Osteoblast (primary cell): ENCODE data around the gene SLC30A10. TPM values are rescaled to one million over a fixed set of nuclear protein-coding genes. Genes with fewer than 3 reads are reported as not detected.

Experiments
- DNase-seq: peaks from one replicate; pipeline ENCODE4 v3.0.0; 2011; ENCODE audit warnings: low spot score, mixed read lengths; ENCODE audit not compliant: insufficient read length; ENCODE audit errors: missing footprints
- H2AFZ ChIP-seq: 2 replicates; pipeline ENCODE4 v1.6.0; 2011; ENCODE audit warnings: mild to moderate bottlenecking, low read length
- H3K27ac ChIP-seq: 2 replicates; pipeline ENCODE4 v1.5.1; 2011; ENCODE audit warnings: mild to moderate bottlenecking, low read depth, low read length, moderate library complexity
- H3K27me3 ChIP-seq: 2 replicates; pipeline ENCODE4 v1.6.0; 2012; ENCODE audit warnings: mild to moderate bottlenecking, control low read depth, inconsistent platforms, low read length, moderate library complexity; ENCODE audit not compliant: insufficient read depth
- H3K36me3 ChIP-seq: 2 replicates; pipeline ENCODE4 v1.5.1; 2011; ENCODE audit warnings: mild to moderate bottlenecking, low read length, control low read depth, moderate library complexity; ENCODE audit not compliant: insufficient read depth
- H3K4me1 ChIP-seq: 2 replicates; pipeline ENCODE4 v1.5.1; 2011; ENCODE audit warnings: mild to moderate bottlenecking, low read length, control low read depth, moderate library complexity; ENCODE audit not compliant: insufficient read depth
- H3K4me2 ChIP-seq: 2 replicates; pipeline ENCODE4 v1.6.0; 2011; ENCODE audit warnings: mild to moderate bottlenecking, low read length; ENCODE audit not compliant: insufficient read depth
- H3K4me3 ChIP-seq: fragments of 200-600 bp; sonication (generic); 3 replicates; pipeline ENCODE4 v1.5.1; 2012; ENCODE audit warnings: mild to moderate bottlenecking, low read length, inconsistent platforms; ENCODE audit not compliant: insufficient read depth
- H3K79me2 ChIP-seq: 2 replicates; pipeline ENCODE4 v1.6.0; 2012; ENCODE audit warnings: mild to moderate bottlenecking, low read length, control low read depth, inconsistent platforms; ENCODE audit not compliant: insufficient read depth
- H3K9me3 ChIP-seq: 2 replicates; pipeline ENCODE4 v1.5.1; 2011; ENCODE audit warnings: low read depth, low read length, control low read depth
- H4K20me1 ChIP-seq: 2 replicates; pipeline ENCODE4 v1.6.0; 2012; ENCODE audit warnings: mild to moderate bottlenecking, low read length, control low read depth; ENCODE audit not compliant: insufficient read depth
- CTCF ChIP-seq: IDR thresholded peaks from 2 replicates; pipeline ENCODE4 v1.5.1; 2011; ENCODE audit warnings: mild to moderate bottlenecking, low read depth, low read length, moderate library complexity; ENCODE audit errors: extremely low read depth
- total RNA-seq: library from RNA; depleted of rRNA; stranded (reverse); fragments of >200 nt; gene quantifications from 2 replicates; pipeline ENCODE4 v1.2.3, GENCODE V29; 2012

The SLC30A10 gene
- total RNA-seq, 1 donor: 0.36 TPM

- no peaks in the 10 kb centered on the region for H4K20me1 ChIP-seq
- no peak overlapping the region for H2AFZ ChIP-seq
- H3K4me2 ChIP-seq: no peak overlapping the region
- TF ChIP-seq CTCF: no peak
- no peak for DNase-seq
- no peak overlapping the region for H3K4me3 ChIP-seq
- no peaks in the 10 kb centered on the region for H3K79me2 ChIP-seq
- no peak overlapping the region for H3K27ac ChIP-seq
- no peaks in the 10 kb centered on the region for H3K4me1 ChIP-seq
- no peaks in the 10 kb centered on the region for H3K36me3 ChIP-seq
- H3K27me3 ChIP-seq: peaks cover 5% of the 10 kb centered on the region
- H3K9me3 ChIP-seq: no peaks in the 10 kb centered on the region
Measured at GRCh38 chr1:219885680-219886079, 42.7 kb downstream of the SLC30A10 start.

GRCh38 chr1:219883400-219884332 is 44.7 kb downstream of the SLC30A10 start:
- no peak overlapping the region for H3K4me2 ChIP-seq
- no peaks in the 10 kb centered on the region for H3K4me1 ChIP-seq
- no peaks in the 10 kb centered on the region for H3K9me3 ChIP-seq
- H3K27me3 ChIP-seq: peaks cover 5% of the 10 kb centered on the region
- no peaks in the 10 kb centered on the region for H3K79me2 ChIP-seq
- TF ChIP-seq CTCF: no peak
- H3K27ac ChIP-seq: no peak overlapping the region
- H3K36me3 ChIP-seq: no peaks in the 10 kb centered on the region
- H4K20me1 ChIP-seq: no peaks in the 10 kb centered on the region
- H2AFZ ChIP-seq: no peak overlapping the region
- no peak overlapping the region for H3K4me3 ChIP-seq
- no peak for DNase-seq

- no peak for DNase-seq
- H3K27ac ChIP-seq: no peak overlapping the region
- H2AFZ ChIP-seq: no peak overlapping the region
- no peak overlapping the region for H3K4me3 ChIP-seq
- no peaks in the 10 kb centered on the region for H3K9me3 ChIP-seq
- no peaks in the 10 kb centered on the region for H3K79me2 ChIP-seq
- H4K20me1 ChIP-seq: no peaks in the 10 kb centered on the region
- no peaks in the 10 kb centered on the region for H3K4me1 ChIP-seq
- peaks cover 5% of the 10 kb centered on the region for H3K27me3 ChIP-seq
- no peak overlapping the region for H3K4me2 ChIP-seq
- no peak for TF ChIP-seq CTCF
- H3K36me3 ChIP-seq: no peaks in the 10 kb centered on the region
Measured at GRCh38 chr1:219882755-219883154, 45.6 kb downstream of the SLC30A10 start.

- no peaks in the 10 kb centered on the region for H4K20me1 ChIP-seq
- no peak overlapping the region for H3K27ac ChIP-seq
- no peaks in the 10 kb centered on the region for H3K36me3 ChIP-seq
- H2AFZ ChIP-seq: no peak overlapping the region
- no peak for DNase-seq
- TF ChIP-seq CTCF: no peak
- H3K4me3 ChIP-seq: no peak overlapping the region
- H3K4me1 ChIP-seq: no peaks in the 10 kb centered on the region
- no peaks in the 10 kb centered on the region for H3K9me3 ChIP-seq
- H3K4me2 ChIP-seq: no peak overlapping the region
- no peaks in the 10 kb centered on the region for H3K79me2 ChIP-seq
- H3K27me3 ChIP-seq: peaks cover 5% of the 10 kb centered on the region
Measured at GRCh38 chr1:219882096-219882495, 46.3 kb downstream of the SLC30A10 start.
